ENCODE measurements around the gene IRF5.
A peak's percentile ranks its signal among the peaks of the same experiment; 100 is the strongest.
"Not testable (repeated sequence)": the region's sequence is repeated elsewhere in the genome, so short reads cannot be mapped to it uniquely, and the experiment has no call there.

IRF5 gene

GRCh38 chr7:128909625-128910568 lies 27.8 kb upstream of the IRF5 start:
- H3K4me1 ChIP-seq (ENCODE audit: control insufficient read depth, insufficient read depth, low read length): peaks cover 11% of the 10 kb centered on the region
- H3K27me3 ChIP-seq (replicated peaks; ENCODE audit: control insufficient read depth, insufficient read depth, low read length): peaks cover 71% of the 10 kb centered on the region
- peak overlapping the region; percentile 42 for H3K4me3 ChIP-seq (ENCODE audit: low read length)
- H3K9me3 ChIP-seq (ENCODE audit: control insufficient read depth, low read length): no peaks in the 10 kb centered on the region
- DNase-seq (ENCODE audit: low read depth): peak; percentile 60
- H3K36me3 ChIP-seq (ENCODE audit: control insufficient read depth, insufficient read depth, low read length, severe bottlenecking): no peaks in the 10 kb centered on the region
- H3K9ac ChIP-seq (ENCODE audit: low read length): no peak overlapping the region

GRCh38 chr7:128910569-128910945 lies 27.2 kb upstream of the IRF5 start, which contains the start of gene KCP:
Gene KCP, minus strand, starts transcription at chr7:128910709. Its CDS starts 33 bp downstream, at chr7:128910676.
- Histone ChIP-seq H3K36me3 (ENCODE audit: control insufficient read depth, insufficient read depth, low read length, severe bottlenecking) (no peaks in the 10 kb centered on the region), H3K4me3 (ENCODE audit: low read length) (peak within 1 kb of the TSS; percentile 42), H3K9me3 (ENCODE audit: control insufficient read depth, low read length) (no peaks in the 10 kb centered on the region), H3K9ac (ENCODE audit: low read length) (no peak within 1 kb of the TSS), H3K4me1 (ENCODE audit: control insufficient read depth, insufficient read depth, low read length) (peaks cover 11% of the 10 kb centered on the region), H3K27me3 (replicated peaks; ENCODE audit: control insufficient read depth, insufficient read depth, low read length) (peaks cover 71% of the 10 kb centered on the region)
- no peak for DNase-seq (ENCODE audit: low read depth)

- Histone ChIP-seq H3K9ac (ENCODE audit: low read length) (no peak overlapping the region), H3K9me3 (ENCODE audit: control insufficient read depth, low read length) (no peaks in the 10 kb centered on the region)
- DNase-seq (ENCODE audit: low read depth): no peak
Measured at GRCh38 chr7:128911423-128912031, 26.2 kb upstream of the IRF5 start.

GRCh38 chr7:128912281-128912680 lies 25.4 kb upstream of the IRF5 start:
- H3K27me3 ChIP-seq (replicated peaks; ENCODE audit: control insufficient read depth, insufficient read depth, low read length): peaks cover 70% of the 10 kb centered on the region
- DNase-seq (ENCODE audit: low read depth): no peak
- peaks cover 11% of the 10 kb centered on the region for H3K4me1 ChIP-seq (ENCODE audit: control insufficient read depth, insufficient read depth, low read length)
- H3K9me3 ChIP-seq (ENCODE audit: control insufficient read depth, low read length): no peaks in the 10 kb centered on the region
- no peak overlapping the region for H3K4me3 ChIP-seq (ENCODE audit: low read length)
- H3K36me3 ChIP-seq (ENCODE audit: control insufficient read depth, insufficient read depth, low read length, severe bottlenecking): no peaks in the 10 kb centered on the region
- H3K9ac ChIP-seq (ENCODE audit: low read length): no peak overlapping the region

More at GRCh38 chr7:128911423-128912031, 26.2 kb upstream of the IRF5 start:
- Histone ChIP-seq H3K27me3 (replicated peaks; ENCODE audit: control insufficient read depth, insufficient read depth, low read length) (peaks cover 68% of the 10 kb centered on the region), H3K4me1 (ENCODE audit: control insufficient read depth, insufficient read depth, low read length) (peaks cover 11% of the 10 kb centered on the region), H3K36me3 (ENCODE audit: control insufficient read depth, insufficient read depth, low read length, severe bottlenecking) (no peaks in the 10 kb centered on the region), H3K4me3 (ENCODE audit: low read length) (no peak overlapping the region)

GRCh38 chr7:128912709-128913495 lies 24.8 kb upstream of the IRF5 start:
- H3K36me3 ChIP-seq (ENCODE audit: control insufficient read depth, insufficient read depth, low read length, severe bottlenecking); H3K9ac ChIP-seq (ENCODE audit: low read length); H3K4me3 ChIP-seq (ENCODE audit: low read length); DNase-seq (ENCODE audit: low read depth); H3K9me3 ChIP-seq (ENCODE audit: control insufficient read depth, low read length): not testable (repeated sequence)
- Histone ChIP-seq H3K27me3 (replicated peaks; ENCODE audit: control insufficient read depth, insufficient read depth, low read length) (peaks cover 64% of the 10 kb centered on the region), H3K4me1 (ENCODE audit: control insufficient read depth, insufficient read depth, low read length) (peaks cover 11% of the 10 kb centered on the region)

- no peak overlapping the region for H3K9ac ChIP-seq (ENCODE audit: low read length)
- no peaks in the 10 kb centered on the region for H3K36me3 ChIP-seq (ENCODE audit: control insufficient read depth, insufficient read depth, low read length, severe bottlenecking)
- H3K27me3 ChIP-seq (replicated peaks; ENCODE audit: control insufficient read depth, insufficient read depth, low read length): peaks cover 65% of the 10 kb centered on the region
- no peak for DNase-seq (ENCODE audit: low read depth)
- H3K4me1 ChIP-seq (ENCODE audit: control insufficient read depth, insufficient read depth, low read length): peaks cover 11% of the 10 kb centered on the region
- H3K9me3 ChIP-seq (ENCODE audit: control insufficient read depth, low read length): no peaks in the 10 kb centered on the region
- H3K4me3 ChIP-seq (ENCODE audit: low read length): no peak overlapping the region
Measured at GRCh38 chr7:128913870-128914565, 23.7 kb upstream of the IRF5 start.

- no peaks in the 10 kb centered on the region for H3K36me3 ChIP-seq (ENCODE audit: control insufficient read depth, insufficient read depth, low read length, severe bottlenecking)
- H3K9ac ChIP-seq (ENCODE audit: low read length): no peak overlapping the region
- H3K4me1 ChIP-seq (ENCODE audit: control insufficient read depth, insufficient read depth, low read length): peaks cover 6% of the 10 kb centered on the region
- no peak for DNase-seq (ENCODE audit: low read depth)
- H3K9me3 ChIP-seq (ENCODE audit: control insufficient read depth, low read length): no peaks in the 10 kb centered on the region
- H3K27me3 ChIP-seq (replicated peaks; ENCODE audit: control insufficient read depth, insufficient read depth, low read length): peaks cover 65% of the 10 kb centered on the region
- no peak overlapping the region for H3K4me3 ChIP-seq (ENCODE audit: low read length)
Measured at GRCh38 chr7:128914566-128915151, 23.1 kb upstream of the IRF5 start.

- no peaks in the 10 kb centered on the region for H3K4me1 ChIP-seq (ENCODE audit: control insufficient read depth, insufficient read depth, low read length)
- H3K9ac ChIP-seq (ENCODE audit: low read length): no peak overlapping the region
- H3K36me3 ChIP-seq (ENCODE audit: control insufficient read depth, insufficient read depth, low read length, severe bottlenecking): no peaks in the 10 kb centered on the region
- peaks cover 66% of the 10 kb centered on the region for H3K27me3 ChIP-seq (replicated peaks; ENCODE audit: control insufficient read depth, insufficient read depth, low read length)
- H3K4me3 ChIP-seq (ENCODE audit: low read length): no peak overlapping the region
- no peak for DNase-seq (ENCODE audit: low read depth)
- H3K9me3 ChIP-seq (ENCODE audit: control insufficient read depth, low read length): no peaks in the 10 kb centered on the region
Measured at GRCh38 chr7:128915271-128915819, 22.4 kb upstream of the IRF5 start.

- H3K9me3 ChIP-seq (ENCODE audit: control insufficient read depth, low read length): no peaks in the 10 kb centered on the region
- peaks cover 68% of the 10 kb centered on the region for H3K27me3 ChIP-seq (replicated peaks; ENCODE audit: control insufficient read depth, insufficient read depth, low read length)
- no peak overlapping the region for H3K9ac ChIP-seq (ENCODE audit: low read length)
- DNase-seq (ENCODE audit: low read depth): no peak
- H3K36me3 ChIP-seq (ENCODE audit: control insufficient read depth, insufficient read depth, low read length, severe bottlenecking): no peaks in the 10 kb centered on the region
- H3K4me3 ChIP-seq (ENCODE audit: low read length): no peak overlapping the region
- no peaks in the 10 kb centered on the region for H3K4me1 ChIP-seq (ENCODE audit: control insufficient read depth, insufficient read depth, low read length)
Measured at GRCh38 chr7:128915841-128916642, 21.7 kb upstream of the IRF5 start.

- Histone ChIP-seq H3K36me3 (ENCODE audit: control insufficient read depth, insufficient read depth, low read length, severe bottlenecking) (no peaks in the 10 kb centered on the region), H3K4me3 (ENCODE audit: low read length) (no peak overlapping the region), H3K4me1 (ENCODE audit: control insufficient read depth, insufficient read depth, low read length) (no peaks in the 10 kb centered on the region), H3K9me3 (ENCODE audit: control insufficient read depth, low read length) (no peaks in the 10 kb centered on the region), H3K27me3 (replicated peaks; ENCODE audit: control insufficient read depth, insufficient read depth, low read length) (peaks cover 66% of the 10 kb centered on the region), H3K9ac (ENCODE audit: low read length) (no peak overlapping the region)
- DNase-seq (ENCODE audit: low read depth): no peak
Measured at GRCh38 chr7:128916643-128916915, 21.1 kb upstream of the IRF5 start.

All from adipocyte (in vitro differentiated cells).